Fibroblast of skin of left biceps (primary cell): Measurements from ENCODE around the gene GFPT2.

Source experiments
- DNase-seq, 2 experiments: peaks; one replicate each; pipeline ENCODE4 v3.0.0-alpha.2; 2013; ENCODE audit warnings: low read depth in 2 of 2

GFPT2 gene

GRCh38 chr5:180283026-180283615 lies 70.0 kb downstream of the GFPT2 start:
- no peak for DNase-seq

- DNase-seq = no peak
Observed at GRCh38 chr5:180282281-180282680, 70.9 kb downstream of the GFPT2 start.

GRCh38 chr5:180281706-180282105 lies 71.4 kb downstream of the GFPT2 start:
- no peak for DNase-seq

GRCh38 chr5:180274695-180275094 lies 78.4 kb downstream of the GFPT2 start:
- no peak for DNase-seq

GRCh38 chr5:180271221-180271620 lies 81.9 kb downstream of the GFPT2 start:
- DNase-seq = no peak

- no peak for DNase-seq
Observed at GRCh38 chr5:180259260-180259611, 93.9 kb downstream of the GFPT2 start.

GRCh38 chr5:180253036-180253824 lies 99.9 kb downstream of the GFPT2 start:
- DNase-seq = no peak

GRCh38 chr5:180251887-180252286 lies 101.2 kb downstream of the GFPT2 start:
- DNase-seq = no peak

GRCh38 chr5:180251141-180251540 lies 102.0 kb downstream of the GFPT2 start:
- no peak for DNase-seq
